NK-92 (cell line): ENCODE data around the gene SUPT3H.

Experiments
- DNase-seq: peaks from one replicate; lab custom pipeline; 2025; ENCODE audit not compliant: unreplicated experiment; lab: John Stamatoyannopoulos, UW

SUPT3H gene

GRCh38 chr6:45012687-45013086 is 365.0 kb downstream of the SUPT3H start:
- no peak for DNase-seq

- DNase-seq: no peak
Observed at GRCh38 chr6:45009576-45009975, 368.2 kb downstream of the SUPT3H start.

DNA sequence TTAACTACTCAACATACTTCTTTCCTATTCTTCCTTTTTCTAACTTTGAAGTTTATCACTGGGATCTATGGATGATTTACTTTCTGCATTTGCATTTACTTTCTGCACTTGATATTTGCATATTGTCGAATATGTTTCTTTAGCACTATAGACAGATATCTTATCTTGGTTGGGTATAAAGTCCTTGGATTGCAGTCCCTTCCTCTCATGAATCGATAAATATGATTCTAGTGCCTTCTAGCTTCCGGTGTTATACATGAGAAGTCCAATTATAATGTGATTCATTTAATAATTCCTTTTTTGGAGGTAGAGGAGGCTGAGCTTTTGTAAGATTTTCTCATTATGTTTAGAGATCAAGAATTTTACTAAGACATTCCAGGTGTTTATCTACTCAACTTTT is 370.8 kb downstream of the SUPT3H start:
- no peak for DNase-seq

- no peak for DNase-seq
Observed at GRCh38 chr6:45003961-45004360, 373.8 kb downstream of the SUPT3H start.

- DNase-seq: no peak
Observed at GRCh38 chr6:45003387-45003786, 374.3 kb downstream of the SUPT3H start.

DNA sequence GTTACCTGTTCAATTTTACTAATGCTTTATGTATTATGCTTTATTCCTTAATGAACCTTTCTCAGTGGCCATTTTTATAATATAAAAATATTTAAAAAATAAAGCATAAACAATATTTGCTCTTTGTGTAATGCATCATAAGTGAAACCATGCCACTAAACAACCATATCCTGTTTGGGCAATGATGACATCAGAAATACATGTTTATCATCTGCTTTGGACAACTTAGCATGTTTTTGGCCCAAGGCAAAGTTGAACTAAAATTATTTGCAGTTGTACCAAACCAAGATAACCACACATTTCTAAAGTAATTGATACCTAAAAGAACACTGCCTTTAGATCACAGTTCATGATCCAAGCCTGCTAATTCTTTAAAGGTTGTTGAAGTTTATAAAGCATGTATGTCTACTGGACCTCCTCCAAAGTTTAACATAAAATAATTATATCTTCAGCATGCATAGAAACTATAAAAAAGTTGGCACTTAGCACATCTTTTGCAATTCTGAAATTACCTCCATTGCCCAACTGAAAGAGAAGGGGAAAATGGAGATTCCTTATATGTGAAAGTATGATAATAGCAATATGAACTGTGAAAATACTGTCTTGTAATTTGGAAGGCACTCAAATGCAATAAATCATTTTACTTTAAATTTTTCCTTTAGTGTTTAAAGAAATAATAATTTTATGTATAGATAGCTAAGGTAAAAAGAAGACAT is 375.2 kb downstream of the SUPT3H start:
- no peak for DNase-seq

DNA sequence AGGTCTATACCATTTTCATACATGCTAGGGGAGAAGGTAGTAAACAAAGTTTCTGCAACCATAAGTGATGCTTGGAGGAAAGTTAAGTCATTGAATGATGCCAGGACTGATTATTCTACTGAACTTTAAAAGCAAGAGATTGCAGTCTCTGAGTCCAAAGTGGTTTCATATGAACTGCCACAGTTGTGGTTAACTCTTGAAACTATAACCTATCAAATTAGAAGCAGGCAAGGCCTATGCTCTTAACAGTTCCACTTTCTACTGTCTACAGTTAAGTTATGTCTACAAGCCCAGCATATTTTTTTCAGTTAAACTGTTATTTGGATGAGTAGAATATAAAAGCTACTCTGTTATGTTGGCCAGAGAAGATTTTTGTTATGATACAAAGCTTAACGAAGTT is 376.1 kb downstream of the SUPT3H start:
- no peak for DNase-seq

DNA sequence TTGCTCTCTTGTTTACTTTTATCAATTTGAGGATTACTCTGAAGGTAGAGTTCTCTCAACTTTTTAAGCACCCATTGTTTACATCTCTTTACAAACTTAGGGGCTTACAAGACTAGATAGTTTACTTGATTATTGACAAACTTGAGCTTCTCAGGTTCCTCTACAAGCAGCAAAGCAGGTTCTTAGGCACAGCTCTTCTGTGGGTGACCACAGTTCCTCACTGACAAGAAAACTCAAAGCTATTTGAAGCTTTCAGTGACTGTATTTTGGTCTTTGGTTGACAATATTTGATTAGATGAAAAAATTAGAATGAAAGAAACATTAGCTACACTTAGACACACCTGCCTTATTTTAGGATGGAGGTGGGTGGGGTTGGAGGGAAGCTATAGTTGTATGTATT is 376.9 kb downstream of the SUPT3H start:
- no peak for DNase-seq

GRCh38 chr6:44999066-44999465 is 378.7 kb downstream of the SUPT3H start:
- no peak for DNase-seq

- no peak for DNase-seq
Observed at GRCh38 chr6:44995486-44996132, 382.1 kb downstream of the SUPT3H start.

DNA sequence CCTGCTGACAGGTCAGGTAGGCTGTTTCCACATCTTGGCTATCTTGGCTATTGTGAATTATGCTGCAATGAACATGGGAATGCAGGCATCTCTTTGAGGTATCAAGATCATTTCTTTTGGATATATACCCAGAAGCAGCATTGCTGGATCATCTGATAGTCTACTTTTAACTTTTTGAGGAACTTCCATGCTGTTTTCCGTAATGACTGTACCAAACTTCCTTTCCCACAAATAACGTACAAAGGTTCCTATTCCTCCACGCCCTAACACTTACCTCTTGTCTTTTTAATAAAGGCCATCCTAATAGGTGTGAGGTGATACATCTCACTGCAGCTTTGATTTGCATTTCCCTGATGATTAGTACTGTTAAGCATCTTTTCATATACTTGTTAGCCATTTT is 388.3 kb downstream of the SUPT3H start:
- no peak for DNase-seq

DNA sequence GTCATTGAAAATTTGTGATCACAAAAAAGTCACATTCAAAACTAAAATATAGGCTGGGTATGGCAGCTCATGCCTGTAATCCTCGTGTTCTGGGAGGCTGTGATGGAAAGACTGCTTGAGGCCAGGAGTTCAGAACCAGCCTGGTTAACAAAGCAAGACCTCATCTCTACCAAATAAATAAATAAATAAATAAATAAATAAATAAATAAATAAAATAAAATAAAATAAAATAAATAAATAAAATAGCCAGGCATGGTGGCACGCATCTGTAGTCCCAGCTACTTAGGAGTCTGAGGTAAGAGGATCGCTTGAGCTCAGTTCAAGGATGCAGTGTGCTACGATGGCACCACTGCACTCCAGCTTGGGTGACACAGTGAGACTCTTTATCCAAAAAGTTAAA is 392.7 kb downstream of the SUPT3H start:
- DNase-seq: no peak

DNA sequence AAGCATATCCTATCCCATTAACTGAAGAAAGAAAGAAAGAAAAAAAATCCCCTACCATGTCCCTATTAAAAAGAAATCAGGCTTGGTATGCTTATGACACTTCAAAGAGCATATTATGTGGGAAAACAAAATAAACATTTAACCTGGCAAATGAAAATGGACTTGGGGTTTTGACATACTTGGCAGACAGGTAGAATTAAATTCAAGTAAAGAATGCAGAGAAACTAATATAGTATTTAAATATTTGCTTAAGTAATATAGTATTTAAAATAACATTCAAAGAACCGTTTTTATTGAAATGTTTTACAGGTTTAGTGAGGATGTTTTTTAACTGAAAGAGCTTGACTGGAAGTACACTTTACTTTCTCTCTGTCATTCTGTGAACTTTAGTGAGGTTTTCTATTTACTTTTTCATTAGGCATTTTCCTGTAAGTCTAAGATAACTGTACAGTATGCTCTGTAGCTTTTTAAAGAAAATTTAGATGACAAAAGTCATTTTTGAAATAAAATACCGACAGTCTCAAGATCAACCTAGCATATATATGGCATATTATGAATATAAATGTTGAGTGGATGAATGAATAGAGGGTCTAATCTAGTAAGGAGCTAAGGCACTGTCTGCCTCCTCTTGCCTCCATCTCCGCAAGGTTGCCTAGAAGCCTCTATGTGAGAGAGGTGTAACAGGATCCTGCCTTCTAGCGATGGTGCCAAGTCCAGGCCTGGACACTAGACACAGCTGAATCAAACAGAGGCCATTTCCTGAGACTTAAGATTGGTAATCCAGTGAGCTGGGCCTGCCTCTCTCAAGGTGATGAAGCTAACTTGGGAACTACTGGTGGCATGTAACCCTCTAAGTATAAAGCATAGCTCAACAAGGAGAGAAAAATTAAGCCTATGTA is 394.0 kb downstream of the SUPT3H start:
- no peak for DNase-seq

DNA sequence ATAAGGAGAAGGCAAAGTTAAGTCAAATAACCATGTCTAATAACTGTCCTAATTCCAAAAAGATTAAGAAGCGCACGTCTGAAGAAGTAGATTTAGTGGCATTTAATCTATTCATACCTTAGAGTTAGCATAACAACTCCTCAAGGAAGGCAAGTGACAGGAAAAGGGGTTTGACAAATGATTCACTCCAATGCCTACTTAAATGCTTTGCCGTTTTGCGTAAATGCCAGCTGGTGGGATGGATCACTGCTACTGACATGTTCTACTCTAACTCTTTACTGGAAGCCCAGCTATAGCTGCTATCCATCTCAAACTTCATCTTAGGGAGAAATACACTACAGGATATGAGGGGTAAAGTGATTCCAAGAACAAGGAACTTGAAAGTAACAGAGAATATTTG is 396.9 kb downstream of the SUPT3H start:
- no peak for DNase-seq

DNA sequence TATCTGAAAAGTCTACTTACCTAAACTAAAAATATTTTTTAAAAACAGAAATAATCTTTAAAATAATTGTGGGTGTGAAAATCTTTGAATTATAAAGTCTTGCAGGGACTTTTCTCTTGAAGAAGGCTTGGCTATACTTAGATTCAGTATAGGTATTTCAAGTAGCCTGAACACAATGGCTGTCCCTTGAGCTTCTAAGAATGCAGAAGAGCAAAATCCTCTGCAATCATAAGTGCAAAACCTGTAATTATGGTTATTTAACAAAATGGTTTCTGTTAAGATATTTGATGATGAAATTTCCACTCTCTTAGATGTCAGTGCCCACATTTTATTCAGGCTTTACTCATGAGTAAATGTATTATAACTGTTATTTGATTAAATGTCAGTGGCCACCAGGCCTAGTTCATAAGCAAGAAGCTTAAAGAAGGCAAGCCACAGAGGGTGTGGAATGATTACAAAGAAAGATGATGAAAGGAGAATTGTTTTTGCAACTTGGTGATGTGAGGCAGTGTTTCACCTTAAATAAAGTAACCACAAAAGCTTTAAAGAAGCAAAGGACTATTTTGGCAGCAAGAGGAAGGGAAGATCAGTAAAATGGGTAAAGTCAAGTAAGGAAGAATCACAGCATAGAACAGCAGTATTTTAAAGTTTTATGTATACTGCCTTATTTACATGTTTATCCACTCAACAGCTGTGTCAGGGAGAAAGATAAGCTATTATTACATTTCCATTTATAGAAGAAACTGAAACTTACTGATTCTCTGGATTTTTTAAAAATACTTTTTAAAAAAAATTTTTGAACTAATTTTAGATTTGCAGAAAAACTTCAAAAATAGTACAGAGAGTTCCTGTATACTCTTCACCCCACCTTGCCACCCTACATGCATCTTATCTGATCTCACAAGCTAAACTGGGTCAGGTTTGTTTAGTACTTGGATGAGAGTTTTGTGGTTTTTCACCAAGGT is 400.8 kb downstream of the SUPT3H start:
- no peak for DNase-seq

GRCh38 chr6:44974511-44974910 is 403.2 kb downstream of the SUPT3H start:
- DNase-seq: no peak

- no peak for DNase-seq
Observed at GRCh38 chr6:44972709-44973108, 405.0 kb downstream of the SUPT3H start.

DNA sequence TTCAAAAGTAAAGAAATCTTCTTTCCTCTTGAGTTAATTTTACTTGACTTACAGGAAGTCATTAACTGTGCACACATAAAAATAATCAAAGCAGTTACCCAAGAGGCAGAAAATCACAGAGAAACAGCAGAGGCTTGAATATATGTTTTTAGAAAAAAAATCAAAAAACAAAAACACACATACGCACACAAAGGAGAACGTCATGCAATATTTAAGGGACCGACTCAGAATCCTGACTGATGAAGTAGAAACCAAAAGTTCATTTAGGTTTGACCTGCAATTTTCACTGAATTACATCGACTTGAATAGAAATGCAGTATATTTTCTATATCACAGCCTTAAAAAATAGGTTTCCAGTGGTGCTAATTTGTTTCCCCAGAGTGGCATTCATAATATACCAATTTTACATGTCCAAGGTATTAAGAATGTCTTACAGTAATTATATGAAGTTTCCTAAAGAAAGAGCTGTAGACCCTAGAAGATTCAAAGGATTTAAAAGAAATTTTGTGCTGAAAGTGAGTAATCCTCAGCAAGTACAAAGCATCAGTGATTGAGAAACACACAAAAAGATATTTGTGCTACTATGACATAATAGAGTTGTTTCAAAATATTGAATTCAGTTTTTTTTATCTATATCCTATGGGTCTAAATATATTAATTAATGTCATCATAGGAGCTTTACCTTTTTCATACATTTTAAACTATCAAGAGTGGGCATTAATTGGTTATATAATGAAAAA is 408.1 kb downstream of the SUPT3H start:
- DNase-seq: no peak

GRCh38 chr6:44967481-44967880 is 410.3 kb downstream of the SUPT3H start:
- no peak for DNase-seq

DNA sequence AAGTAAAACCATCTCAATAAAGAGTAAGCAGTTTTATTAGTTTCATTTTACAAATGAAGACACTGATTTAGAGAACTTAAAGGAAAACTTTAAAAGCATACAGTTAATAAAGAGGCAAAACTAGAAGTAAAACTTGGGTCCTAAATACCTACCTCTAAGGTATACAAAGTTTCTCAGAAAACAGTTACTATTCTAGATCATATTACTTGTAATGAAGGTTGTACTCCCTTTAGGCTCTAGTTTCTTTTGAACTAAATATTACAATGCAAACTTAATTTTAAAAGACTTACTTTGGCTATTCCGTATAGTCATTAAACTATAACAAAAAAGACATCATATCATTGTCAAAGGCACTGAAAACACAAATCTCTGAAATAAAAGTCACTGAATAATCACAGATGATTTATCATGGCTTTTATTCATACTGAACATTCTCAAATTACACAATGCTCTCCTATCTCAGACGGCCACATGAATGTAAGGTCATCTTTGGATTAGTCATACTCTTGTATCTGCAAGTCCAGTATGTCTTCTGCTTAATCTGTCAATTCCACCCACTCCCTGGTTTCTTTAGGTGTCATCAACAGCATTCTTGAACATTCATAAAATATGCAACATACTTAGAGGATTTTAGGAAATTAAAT is 411.2 kb downstream of the SUPT3H start:
- DNase-seq: no peak
